ENCODE measurements around the gene URI1. TPM values are rescaled to one million over a fixed set of nuclear protein-coding genes. Genes with fewer than 3 reads are reported as not detected.
"Not testable (repeated sequence)": the region's sequence is repeated elsewhere in the genome, so short reads cannot be mapped to it uniquely, and the experiment has no call there.

URI1 gene
- total and polyA plus RNA-seq, 7 experiments from 2014 or later = 17.5 to 106 (median 56.5) TPM

DNA sequence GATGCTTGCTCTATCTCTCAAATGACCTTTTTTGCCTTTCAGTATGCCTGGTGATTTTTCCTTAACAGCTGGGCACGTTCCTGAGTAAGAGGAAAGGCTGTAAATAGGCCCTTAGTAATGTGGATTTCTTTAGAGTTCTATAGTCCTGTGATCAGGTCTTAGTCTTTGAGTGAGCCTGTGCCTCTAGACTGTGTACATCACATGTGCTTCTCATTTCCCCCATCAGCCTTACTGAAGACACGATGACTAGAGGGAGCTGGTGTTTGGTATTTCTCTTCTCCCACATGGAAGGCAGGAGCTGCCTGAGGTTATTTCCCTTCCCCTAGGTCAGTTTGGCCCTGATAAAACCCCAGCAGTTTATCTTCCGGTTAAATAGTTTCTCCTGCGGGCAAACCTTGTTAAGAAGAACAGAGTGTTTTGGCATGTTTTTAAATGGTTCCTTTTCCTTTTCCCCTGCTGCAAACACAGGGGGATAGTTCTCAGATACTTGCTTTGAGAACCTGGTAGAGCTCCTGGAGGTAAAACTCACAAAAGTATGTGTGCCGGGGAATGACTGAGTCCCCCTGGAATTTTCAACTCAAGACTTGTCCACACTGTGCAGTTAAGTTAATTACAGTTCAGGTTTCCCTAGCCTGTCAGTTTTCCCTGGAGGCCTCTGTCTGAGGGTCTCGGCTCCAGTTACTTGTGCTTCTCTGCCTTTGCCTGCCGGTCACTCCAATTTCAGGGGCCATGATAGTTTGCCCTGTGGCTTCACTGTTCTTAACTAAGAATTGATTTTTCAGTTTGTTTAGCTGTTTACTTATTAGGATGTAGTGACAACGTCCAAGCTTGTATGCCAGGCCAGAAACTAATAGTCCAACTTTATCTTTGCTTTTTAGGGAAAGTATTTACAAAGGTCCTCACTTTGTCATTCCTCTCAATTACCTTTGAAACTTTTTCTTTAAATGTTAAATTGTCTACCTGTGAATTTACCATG is 94.4 kb downstream of the URI1 start:
- H3K27me3 ChIP-seq (ENCODE audit: control insufficient read depth in 2 of 2, insufficient read depth in 2 of 2, low read length in 2 of 2) = no peaks in the 10 kb centered on the region
- CTCF ChIA-PET = no interaction called here
- H3K36me3 ChIP-seq (ENCODE audit: control insufficient read depth in 2 of 3, insufficient read depth in 3 of 3, low read length in 3 of 3) = peaks cover 0 to 35% (median 0%) of the 10 kb centered on the region in 3 experiments
- Mint-ChIP-seq H3K4me3 (no peak overlapping the region), H3K9me3 (peaks cover 14 to 81% (median 28%) of the 10 kb centered on the region in 11 donors), H3K36me3 (peaks cover 55 to 89% (median 85%) of the 10 kb centered on the region in 5 donors), H3K27ac (peak overlapping the region in 1 of 9 donors; percentile 63), H3K27me3 (no peaks in the 10 kb centered on the region), H3K4me1 (peaks cover 0 to 14% (median 1%) of the 10 kb centered on the region in 7 donors)
- POLR2A ChIA-PET = interaction anchor here (1.2 kb wide), 1 partner anchor 19 kb away, joined by 3 read pairs; no protein-coding TSS in a partner anchor
- H3K9me3 ChIP-seq (ENCODE audit: control insufficient read depth in 2 of 3, low read length in 3 of 3) = peaks cover 0 to 8% (median 0%) of the 10 kb centered on the region in 3 experiments
- intact Hi-C loops (cut with micrococcal nuclease) = no loop called here
- H3K27ac ChIP-seq (ENCODE audit: low read depth, low read length) = no peak overlapping the region
- ATAC-seq = no peak
- H3K4me1 ChIP-seq (ENCODE audit: control insufficient read depth in 2 of 2, insufficient read depth in 2 of 2, low read length in 2 of 2) = no peaks in the 10 kb centered on the region
- no peak for DNase-seq
- no peak overlapping the region for H3K4me3 ChIP-seq (ENCODE audit: low read length)

DNA sequence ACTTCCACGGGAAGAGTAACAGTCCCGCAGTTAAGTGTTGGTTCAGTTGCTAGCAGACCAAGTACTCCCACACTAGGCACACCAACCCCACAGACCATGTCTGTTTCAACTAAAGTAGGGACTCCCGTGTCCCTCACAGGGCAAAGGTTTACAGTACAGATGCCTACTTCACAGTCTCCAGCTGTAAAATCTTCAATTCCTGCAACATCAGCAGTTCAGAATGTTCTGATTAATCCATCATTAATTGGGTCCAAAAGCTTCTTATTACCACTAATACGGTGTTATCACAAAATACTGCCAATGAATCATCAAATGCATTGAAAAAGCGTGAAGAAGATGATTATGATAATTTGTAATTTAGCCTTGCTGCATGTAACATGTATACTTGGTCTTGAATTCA is 95.8 kb downstream of the URI1 start:
- DNase-seq = no peak
- Histone ChIP-seq H3K27me3 (ENCODE audit: control insufficient read depth in 2 of 2, insufficient read depth in 2 of 2, low read length in 2 of 2) (no peaks in the 10 kb centered on the region), H3K4me1 (ENCODE audit: control insufficient read depth in 2 of 2, insufficient read depth in 2 of 2, low read length in 2 of 2) (no peaks in the 10 kb centered on the region), H3K9me3 (ENCODE audit: control insufficient read depth in 2 of 3, low read length in 3 of 3) (peaks cover 0 to 8% (median 0%) of the 10 kb centered on the region in 3 experiments), H3K36me3 (ENCODE audit: control insufficient read depth in 2 of 3, insufficient read depth in 3 of 3, low read length in 3 of 3) (peaks cover 0 to 35% (median 0%) of the 10 kb centered on the region in 3 experiments), H3K27ac (ENCODE audit: low read depth, low read length) (no peak overlapping the region), H3K4me3 (ENCODE audit: low read length) (no peak overlapping the region)
- peaks cover 0 to 22% (median 0%) of the 10 kb centered on the region in 7 donors for H3K4me1 Mint-ChIP-seq
- no peak overlapping the region for H3K27ac Mint-ChIP-seq
- POLR2A ChIA-PET = interaction anchor here (1.2 kb wide), 1 partner anchor 20 kb away, joined by 3 read pairs; no protein-coding TSS in a partner anchor
- CTCF ChIA-PET = no interaction called here
- peaks cover 57 to 79% (median 74%) of the 10 kb centered on the region in 5 donors for H3K36me3 Mint-ChIP-seq
- peaks cover 16 to 70% (median 28%) of the 10 kb centered on the region in 11 donors for H3K9me3 Mint-ChIP-seq
- ATAC-seq = no peak
- intact Hi-C loops (cut with micrococcal nuclease) = no loop called here
- no peaks in the 10 kb centered on the region for H3K27me3 Mint-ChIP-seq
- no peak overlapping the region for H3K4me3 Mint-ChIP-seq

- Mint-ChIP-seq H3K9me3 (peaks cover 3 to 29% (median 14%) of the 10 kb centered on the region in 11 donors), H3K4me1 (peaks cover 0 to 27% (median 9%) of the 10 kb centered on the region in 7 donors), H3K36me3 (peaks cover 28 to 41% (median 38%) of the 10 kb centered on the region in 5 donors)
- H3K4me1 ChIP-seq (ENCODE audit: control insufficient read depth in 2 of 2, insufficient read depth in 2 of 2, low read length in 2 of 2); H3K27ac Mint-ChIP-seq; H3K27me3 ChIP-seq (ENCODE audit: control insufficient read depth in 2 of 2, insufficient read depth in 2 of 2, low read length in 2 of 2); CTCF ChIA-PET; intact Hi-C loops (cut with micrococcal nuclease); H3K36me3 ChIP-seq (ENCODE audit: control insufficient read depth in 2 of 3, insufficient read depth in 3 of 3, low read length in 3 of 3); POLR2A ChIA-PET; H3K4me3 ChIP-seq (ENCODE audit: low read length); ATAC-seq; H3K9me3 ChIP-seq (ENCODE audit: control insufficient read depth in 2 of 3, low read length in 3 of 3); H3K4me3 Mint-ChIP-seq; H3K27me3 Mint-ChIP-seq; H3K27ac ChIP-seq (ENCODE audit: low read depth, low read length); DNase-seq: not testable (repeated sequence)
Observed at GRCh38 chr19:30041931-30042330, 99.9 kb downstream of the URI1 start.

DNA sequence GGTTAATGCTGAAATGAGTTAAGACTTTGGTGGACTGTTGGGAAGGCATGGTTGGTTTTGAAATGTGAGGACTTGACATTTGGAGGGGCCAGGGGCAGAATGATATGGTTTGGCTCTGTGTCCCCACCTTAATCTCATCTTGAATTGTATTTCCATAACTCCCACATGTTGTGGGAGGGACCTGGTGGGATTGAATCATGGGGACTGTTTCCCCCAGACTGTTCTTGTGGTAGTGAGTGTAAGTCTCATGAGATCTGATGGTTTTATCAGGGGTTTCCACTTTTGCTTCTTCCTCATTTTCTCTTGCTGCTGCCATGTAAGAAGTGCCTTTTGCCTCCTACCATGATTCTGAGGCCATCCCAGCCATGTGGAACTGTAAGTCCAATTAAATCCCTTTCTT is 101.0 kb downstream of the URI1 start:
- CTCF ChIA-PET; H3K36me3 ChIP-seq (ENCODE audit: control insufficient read depth in 2 of 3, insufficient read depth in 3 of 3, low read length in 3 of 3); H3K27ac Mint-ChIP-seq; H3K27me3 Mint-ChIP-seq; intact Hi-C loops (cut with micrococcal nuclease); H3K27me3 ChIP-seq (ENCODE audit: control insufficient read depth in 2 of 2, insufficient read depth in 2 of 2, low read length in 2 of 2); H3K4me1 ChIP-seq (ENCODE audit: control insufficient read depth in 2 of 2, insufficient read depth in 2 of 2, low read length in 2 of 2); ATAC-seq; H3K4me3 ChIP-seq (ENCODE audit: low read length); POLR2A ChIA-PET; DNase-seq; H3K9me3 ChIP-seq (ENCODE audit: control insufficient read depth in 2 of 3, low read length in 3 of 3); H3K4me3 Mint-ChIP-seq; H3K27ac ChIP-seq (ENCODE audit: low read depth, low read length): not testable (repeated sequence)
- H3K9me3 Mint-ChIP-seq = peaks cover 3 to 19% (median 6%) of the 10 kb centered on the region in 11 donors
- peaks cover 17 to 30% (median 27%) of the 10 kb centered on the region in 5 donors for H3K36me3 Mint-ChIP-seq
- H3K4me1 Mint-ChIP-seq = peaks cover 0 to 33% (median 16%) of the 10 kb centered on the region in 7 donors

GRCh38 chr19:30044273-30045248 is 102.5 kb downstream of the URI1 start:
- no peaks in the 10 kb centered on the region for H3K9me3 ChIP-seq (ENCODE audit: control insufficient read depth in 2 of 3, low read length in 3 of 3)
- ChIA-PET CTCF (no interaction called here), POLR2A (no interaction called here)
- Mint-ChIP-seq H3K27me3 (no peaks in the 10 kb centered on the region), H3K9me3 (peaks cover 0 to 8% (median 4%) of the 10 kb centered on the region in 11 donors), H3K27ac (no peak overlapping the region), H3K36me3 (peaks cover 10 to 21% (median 18%) of the 10 kb centered on the region in 5 donors), H3K4me1 (peaks cover 0 to 29% (median 16%) of the 10 kb centered on the region in 7 donors), H3K4me3 (no peak overlapping the region)
- DNase-seq (no peak), ATAC-seq (no peak)
- H3K4me1 ChIP-seq (ENCODE audit: control insufficient read depth in 2 of 2, insufficient read depth in 2 of 2, low read length in 2 of 2) = no peaks in the 10 kb centered on the region
- H3K27ac ChIP-seq (ENCODE audit: low read depth, low read length) = no peak overlapping the region
- intact Hi-C loops (cut with micrococcal nuclease) = no loop called here
- no peaks in the 10 kb centered on the region for H3K36me3 ChIP-seq (ENCODE audit: control insufficient read depth in 2 of 3, insufficient read depth in 3 of 3, low read length in 3 of 3)
- no peak overlapping the region for H3K4me3 ChIP-seq (ENCODE audit: low read length)
- no peaks in the 10 kb centered on the region for H3K27me3 ChIP-seq (ENCODE audit: control insufficient read depth in 2 of 2, insufficient read depth in 2 of 2, low read length in 2 of 2)

- Mint-ChIP-seq H3K27ac (peak overlapping the region in 3 of 9 donors; percentile 48 to 69 (median 56)), H3K27me3 (no peaks in the 10 kb centered on the region), H3K4me3 (no peak overlapping the region), H3K4me1 (peaks cover 0 to 25% (median 16%) of the 10 kb centered on the region in 7 donors), H3K36me3 (peaks cover 2 to 8% (median 7%) of the 10 kb centered on the region in 5 donors), H3K9me3 (peaks cover 0 to 3% (median 0%) of the 10 kb centered on the region in 11 donors)
- POLR2A ChIA-PET = no interaction called here
- Histone ChIP-seq H3K27ac (ENCODE audit: low read depth, low read length) (no peak overlapping the region), H3K9me3 (ENCODE audit: control insufficient read depth in 2 of 3, low read length in 3 of 3) (no peaks in the 10 kb centered on the region), H3K27me3 (ENCODE audit: control insufficient read depth in 2 of 2, insufficient read depth in 2 of 2, low read length in 2 of 2) (no peaks in the 10 kb centered on the region), H3K36me3 (ENCODE audit: control insufficient read depth in 2 of 3, insufficient read depth in 3 of 3, low read length in 3 of 3) (no peaks in the 10 kb centered on the region), H3K4me3 (ENCODE audit: low read length) (no peak overlapping the region), H3K4me1 (ENCODE audit: control insufficient read depth in 2 of 2, insufficient read depth in 2 of 2, low read length in 2 of 2) (no peaks in the 10 kb centered on the region)
- DNase-seq = no peak
- ATAC-seq = peak; percentile 44
- intact Hi-C loops (cut with micrococcal nuclease) = no loop called here
- CTCF ChIA-PET = no interaction called here
Observed at GRCh38 chr19:30046522-30046921, 104.5 kb downstream of the URI1 start.
